Activated B cell treated with CpG ODN at 0.5 μM for 24 hours (primary cell): ENCODE results near the gene HDAC11. TPM values are rescaled to one million over a fixed set of nuclear protein-coding genes. Genes with fewer than 3 reads are reported as not detected.

Experiments
- ATAC-seq: fragments of 200-7000 bp; cut with Tn5 transposase; one replicate; pipeline ENCODE4 v1.10.0; 2021; ENCODE audit warnings: low read depth, mild to moderate bottlenecking, moderate library complexity
- CTCF ChIA-PET: fragments of 350-600 bp; sonication (Branson Sonifier 250); formaldehyde crosslinking; loops from one replicate; lab custom pipeline; 2021; ENCODE audit warnings: antibody characterized with exemption; lab: Charles Lee
- POLR2A ChIA-PET: fragments of 350-600 bp; sonication (Branson Sonifier 250); formaldehyde crosslinking; loops from one replicate; lab custom pipeline; 2021; ENCODE audit warnings: antibody characterized with exemption; lab: Charles Lee
- DNase-seq: peaks from one replicate; pipeline ENCODE4 v3.0.0; 2022
- H3K27ac Mint-ChIP-seq: one replicate; pipeline ENCODE4 v1.8.0; 2020; ENCODE audit warnings: mixed read lengths
- H3K27me3 Mint-ChIP-seq: one replicate; pipeline ENCODE4 v1.8.0; 2021; ENCODE audit warnings: mixed read lengths
- H3K36me3 Mint-ChIP-seq: one replicate; pipeline ENCODE4 v1.8.0; 2021; ENCODE audit warnings: low read depth, mixed read lengths
- H3K4me1 Mint-ChIP-seq: one replicate; pipeline ENCODE4 v1.8.0; 2021; ENCODE audit warnings: mixed read lengths
- H3K4me3 Mint-ChIP-seq: one replicate; pipeline ENCODE4 v1.8.0; 2020; ENCODE audit warnings: mild to moderate bottlenecking, mixed read lengths
- H3K9me3 Mint-ChIP-seq: one replicate; pipeline ENCODE4 v1.8.0; 2020; ENCODE audit warnings: mixed read lengths
- intact Hi-C: fragments of 100-400 bp; cut with micrococcal nuclease; formaldehyde crosslinking; loops from one replicate; pipeline ENCODE4 v1.15.1; 2024
- total RNA-seq: library from RNA; stranded (reverse); gene quantifications from 2 replicates; pipeline ENCODE4 v1.2.3, GENCODE V29; 2022
- TF ChIP-seq, protein P1 (sequence below): fragments of 200-600 bp; IDR thresholded peaks from one replicate; pipeline ENCODE4 v1.8.0; 2022; ENCODE audit warnings: antibody characterized with exemption, mild to moderate bottlenecking

The HDAC11 gene
- total RNA-seq, 1 donor from 2014 or later = 2.5 TPM

GRCh38 chr3:13537909-13538296 lies 57.8 kb downstream of the HDAC11 start:
- no peak overlapping the region for H3K27ac Mint-ChIP-seq
- peaks cover 2% of the 10 kb centered on the region for H3K9me3 Mint-ChIP-seq
- intact Hi-C loops = no loop called here
- H3K4me3 Mint-ChIP-seq = no peak overlapping the region
- TF ChIP-seq, protein P1, sequence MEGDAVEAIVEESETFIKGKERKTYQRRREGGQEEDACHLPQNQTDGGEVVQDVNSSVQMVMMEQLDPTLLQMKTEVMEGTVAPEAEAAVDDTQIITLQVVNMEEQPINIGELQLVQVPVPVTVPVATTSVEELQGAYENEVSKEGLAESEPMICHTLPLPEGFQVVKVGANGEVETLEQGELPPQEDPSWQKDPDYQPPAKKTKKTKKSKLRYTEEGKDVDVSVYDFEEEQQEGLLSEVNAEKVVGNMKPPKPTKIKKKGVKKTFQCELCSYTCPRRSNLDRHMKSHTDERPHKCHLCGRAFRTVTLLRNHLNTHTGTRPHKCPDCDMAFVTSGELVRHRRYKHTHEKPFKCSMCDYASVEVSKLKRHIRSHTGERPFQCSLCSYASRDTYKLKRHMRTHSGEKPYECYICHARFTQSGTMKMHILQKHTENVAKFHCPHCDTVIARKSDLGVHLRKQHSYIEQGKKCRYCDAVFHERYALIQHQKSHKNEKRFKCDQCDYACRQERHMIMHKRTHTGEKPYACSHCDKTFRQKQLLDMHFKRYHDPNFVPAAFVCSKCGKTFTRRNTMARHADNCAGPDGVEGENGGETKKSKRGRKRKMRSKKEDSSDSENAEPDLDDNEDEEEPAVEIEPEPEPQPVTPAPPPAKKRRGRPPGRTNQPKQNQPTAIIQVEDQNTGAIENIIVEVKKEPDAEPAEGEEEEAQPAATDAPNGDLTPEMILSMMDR = no peak
- H3K27me3 Mint-ChIP-seq = peaks cover 23% of the 10 kb centered on the region
- H3K4me1 Mint-ChIP-seq = no peaks in the 10 kb centered on the region
- ChIA-PET CTCF (no interaction called here), POLR2A (no interaction called here)
- no peak for ATAC-seq
- no peak for DNase-seq
- H3K36me3 Mint-ChIP-seq = no peaks in the 10 kb centered on the region

DNA sequence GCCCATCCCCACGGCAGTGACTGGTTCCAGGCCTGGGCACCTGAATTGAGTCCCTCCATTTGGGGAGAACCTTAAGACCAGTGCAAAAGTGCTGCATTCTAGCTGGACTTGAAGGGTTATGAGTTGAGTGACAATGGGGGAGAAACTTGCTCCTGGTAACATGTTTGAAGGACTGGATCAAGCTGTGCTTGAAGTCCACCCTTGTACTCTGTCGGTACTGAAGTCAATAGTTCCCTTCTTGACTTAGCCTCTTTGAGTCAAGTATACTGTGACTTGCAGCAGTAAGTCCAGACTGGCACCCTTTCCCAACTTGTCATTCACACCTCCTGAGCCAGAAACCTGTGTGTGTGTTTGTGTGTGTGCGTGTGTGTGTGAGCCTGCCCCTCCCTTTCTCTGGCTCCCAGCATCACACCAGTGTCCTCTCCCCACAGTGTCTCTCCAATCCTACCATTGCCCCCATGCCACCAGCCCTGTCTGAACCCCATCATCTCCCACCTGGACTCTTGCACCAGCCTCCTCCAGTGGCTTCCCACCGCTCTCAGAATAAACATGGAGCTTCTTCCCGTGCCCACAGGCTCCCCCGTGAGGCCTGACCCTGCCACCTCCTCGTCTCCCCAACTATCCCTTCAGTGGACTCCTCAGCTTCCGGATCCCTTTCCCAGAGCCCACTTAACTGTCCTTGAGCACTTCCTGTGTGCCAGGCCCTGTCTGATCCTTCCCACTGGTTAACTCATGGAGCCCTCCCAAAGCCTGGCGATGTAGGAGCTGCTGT lies 58.6 kb downstream of the HDAC11 start:
- POLR2A ChIA-PET = no interaction called here
- intact Hi-C loops = no loop called here

GRCh38 chr3:13539292-13539638 lies 59.2 kb downstream of the HDAC11 start:
- ATAC-seq (no peak), DNase-seq (no peak)
- TF ChIP-seq, protein P1 = no peak
- Mint-ChIP-seq H3K4me1 (peaks cover 5% of the 10 kb centered on the region), H3K36me3 (no peaks in the 10 kb centered on the region), H3K9me3 (peaks cover 2% of the 10 kb centered on the region), H3K27me3 (peaks cover 26% of the 10 kb centered on the region), H3K4me3 (no peak overlapping the region), H3K27ac (no peak overlapping the region)
- intact Hi-C loops = no loop called here
- ChIA-PET CTCF (no interaction called here), POLR2A (no interaction called here)

More for the DNA sequence above, 58.6 kb downstream of the HDAC11 start:
- Mint-ChIP-seq H3K4me3 (no peak overlapping the region), H3K4me1 (no peaks in the 10 kb centered on the region), H3K27ac (no peak overlapping the region), H3K36me3 (no peaks in the 10 kb centered on the region), H3K27me3 (peaks cover 26% of the 10 kb centered on the region), H3K9me3 (peaks cover 2% of the 10 kb centered on the region)
- CTCF ChIA-PET = no interaction called here
- DNase-seq (no peak), ATAC-seq (no peak)
- TF ChIP-seq, protein P1 = no peak

GRCh38 chr3:13539671-13540070 lies 59.6 kb downstream of the HDAC11 start:
- Mint-ChIP-seq H3K36me3 (no peaks in the 10 kb centered on the region), H3K27ac (no peak overlapping the region), H3K27me3 (peaks cover 26% of the 10 kb centered on the region), H3K4me3 (no peak overlapping the region), H3K9me3 (peaks cover 2% of the 10 kb centered on the region), H3K4me1 (peaks cover 9% of the 10 kb centered on the region)
- DNase-seq = no peak
- POLR2A ChIA-PET = no interaction called here
- intact Hi-C loops = no loop called here
- CTCF ChIA-PET = no interaction called here
- ATAC-seq = no peak
- TF ChIP-seq, protein P1 = no peak

DNA sequence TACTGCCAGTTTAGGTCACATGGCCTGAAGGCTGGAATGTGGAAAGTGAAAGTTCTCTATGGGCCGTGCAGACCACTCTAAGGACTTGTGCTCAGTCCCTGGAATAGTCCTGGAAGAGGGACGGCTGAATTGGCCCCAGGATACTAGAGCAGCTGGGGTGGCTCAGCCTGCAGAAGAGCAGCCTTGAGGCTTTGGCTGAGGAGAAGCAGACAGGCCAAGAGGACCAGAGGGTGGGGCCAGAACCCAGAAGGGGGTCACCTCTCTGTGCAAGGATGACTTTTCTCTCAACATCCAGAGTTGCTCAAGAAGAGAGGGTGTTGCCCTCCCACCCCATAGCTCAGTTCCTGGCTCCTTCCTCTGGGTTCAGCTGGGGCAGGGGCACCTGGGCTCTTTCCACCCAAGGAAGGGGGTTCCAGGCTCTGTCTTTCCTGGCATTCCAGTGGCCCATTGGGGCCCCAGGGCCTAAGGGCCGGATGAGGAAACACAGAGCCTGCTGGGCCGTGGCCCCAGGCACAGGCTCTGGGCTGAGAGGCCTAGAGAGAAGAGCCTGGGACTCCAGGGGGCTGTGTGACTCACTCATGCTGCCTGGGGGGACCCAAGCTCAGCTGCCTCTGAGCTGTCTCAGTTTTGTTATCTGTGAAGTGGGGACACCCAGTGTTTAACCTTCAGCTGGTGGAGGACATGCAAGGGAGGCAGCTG lies 60.3 kb downstream of the HDAC11 start:
- H3K4me3 Mint-ChIP-seq = no peak overlapping the region
- H3K36me3 Mint-ChIP-seq = no peaks in the 10 kb centered on the region
- DNase-seq (no peak), ATAC-seq (no peak)
- H3K4me1 Mint-ChIP-seq = peaks cover 11% of the 10 kb centered on the region
- intact Hi-C loops = no loop called here
- CTCF ChIA-PET = no interaction called here
- TF ChIP-seq, protein P1 = no peak
- H3K9me3 Mint-ChIP-seq = peaks cover 2% of the 10 kb centered on the region
- no peak overlapping the region for H3K27ac Mint-ChIP-seq
- POLR2A ChIA-PET = no interaction called here
- H3K27me3 Mint-ChIP-seq = peaks cover 28% of the 10 kb centered on the region
